Glutamatergic neuron (in vitro differentiated cells): ENCODE measurements around the gene CNBD2. TPM values are rescaled to one million over a fixed set of nuclear protein-coding genes. Genes with fewer than 3 reads are reported as not detected.
"Not testable (repeated sequence)": the region's sequence is repeated elsewhere in the genome, so short reads cannot be mapped to it uniquely, and the experiment has no call there.

Source experiments
- DNase-seq: peaks from one replicate; pipeline ENCODE4 v3.0.0; 2022
- H3K27ac Mint-ChIP-seq: one replicate; pipeline ENCODE4 v1.8.0; 2020; ENCODE audit warnings: mild to moderate bottlenecking, mixed read lengths, inconsistent platforms; ENCODE audit not compliant: unreplicated experiment
- H3K27me3 Mint-ChIP-seq: one replicate; pipeline ENCODE4 v1.8.0; 2020; ENCODE audit warnings: mild to moderate bottlenecking, moderate library complexity, mixed read lengths, inconsistent platforms; ENCODE audit not compliant: unreplicated experiment
- H3K36me3 Mint-ChIP-seq: one replicate; pipeline ENCODE4 v1.8.0; 2020; ENCODE audit warnings: mild to moderate bottlenecking, mixed read lengths, inconsistent platforms; ENCODE audit not compliant: unreplicated experiment
- H3K4me1 Mint-ChIP-seq: one replicate; pipeline ENCODE4 v1.8.0; 2020; ENCODE audit warnings: mild to moderate bottlenecking, low read depth, mixed read lengths, inconsistent platforms; ENCODE audit not compliant: unreplicated experiment
- H3K4me3 Mint-ChIP-seq: one replicate; pipeline ENCODE4 v1.8.0; 2020; ENCODE audit warnings: mild to moderate bottlenecking, mixed read lengths, inconsistent platforms; ENCODE audit not compliant: unreplicated experiment
- H3K9me3 Mint-ChIP-seq: one replicate; pipeline ENCODE4 v1.8.0; 2020; ENCODE audit warnings: mild to moderate bottlenecking, moderate library complexity, mixed read lengths, inconsistent platforms; ENCODE audit not compliant: unreplicated experiment
- CTCF ChIP-seq: fragments of 200-600 bp; sonication (generic); IDR thresholded peaks from one replicate; pipeline ENCODE4 v1.5.0; 2021; ENCODE audit not compliant: partially characterized antibody, unreplicated experiment
- total RNA-seq: library from RNA; stranded (reverse); fragmentation: NEBNext Ultra II Directional; extraction: Animal tissue kit (Norgen Biotek cat#: 25700); gene quantifications from one replicate; pipeline ENCODE4 v1.2.1, GENCODE V29; 2021; ENCODE audit not compliant: unreplicated experiment

CNBD2 gene
- total RNA-seq, 1 donor from 2014 or later = 4.7 TPM

GRCh38 chr20:35941620-35942019 lies 26.8 kb upstream of the CNBD2 start:
- Mint-ChIP-seq H3K4me1 (no peaks in the 10 kb centered on the region), H3K4me3 (no peak overlapping the region), H3K27ac (no peak overlapping the region)

DNA sequence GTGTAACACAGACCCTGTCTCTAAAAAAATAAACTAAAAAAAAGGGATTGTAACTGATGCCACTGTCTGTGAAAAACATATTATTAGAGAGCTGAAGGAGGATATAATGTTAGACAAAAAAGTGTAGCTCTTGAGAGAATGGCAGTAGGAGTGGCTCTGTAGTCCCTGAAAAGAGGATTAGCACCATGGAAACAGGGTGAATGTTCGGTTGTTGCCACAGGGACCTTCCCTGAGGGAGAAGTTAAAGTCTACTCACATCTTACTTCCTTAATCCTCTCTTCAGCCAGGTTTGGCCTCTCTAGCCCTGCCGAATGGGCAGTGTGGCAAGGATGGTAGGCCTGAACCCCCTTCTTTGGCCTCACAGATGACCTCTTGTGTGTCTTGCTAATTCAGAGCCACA lies 26.1 kb upstream of the CNBD2 start:
- Mint-ChIP-seq H3K36me3 (no peaks in the 10 kb centered on the region), H3K27ac (no peak overlapping the region), H3K4me3 (no peak overlapping the region), H3K4me1 (no peaks in the 10 kb centered on the region), H3K9me3 (peaks cover 3% of the 10 kb centered on the region), H3K27me3 (peaks cover 3% of the 10 kb centered on the region)
- TF ChIP-seq CTCF = no peak
- DNase-seq = no peak

More at GRCh38 chr20:35941620-35942019, 26.8 kb upstream of the CNBD2 start:
- no peak for DNase-seq
- peaks cover 3% of the 10 kb centered on the region for H3K27me3 Mint-ChIP-seq
- TF ChIP-seq CTCF = no peak
- peaks cover 4% of the 10 kb centered on the region for H3K9me3 Mint-ChIP-seq
- no peaks in the 10 kb centered on the region for H3K36me3 Mint-ChIP-seq

GRCh38 chr20:35947489-35947888 lies 20.9 kb upstream of the CNBD2 start:
- H3K4me3 Mint-ChIP-seq = no peak overlapping the region
- peaks cover under 1% of the 10 kb centered on the region for H3K4me1 Mint-ChIP-seq
- H3K36me3 Mint-ChIP-seq = no peaks in the 10 kb centered on the region
- DNase-seq = peak; percentile 21
- peaks cover 3% of the 10 kb centered on the region for H3K9me3 Mint-ChIP-seq
- peak; percentile 27 for TF ChIP-seq CTCF
- H3K27ac Mint-ChIP-seq = peak overlapping the region; percentile 13
- H3K27me3 Mint-ChIP-seq = peaks cover 3% of the 10 kb centered on the region

DNA sequence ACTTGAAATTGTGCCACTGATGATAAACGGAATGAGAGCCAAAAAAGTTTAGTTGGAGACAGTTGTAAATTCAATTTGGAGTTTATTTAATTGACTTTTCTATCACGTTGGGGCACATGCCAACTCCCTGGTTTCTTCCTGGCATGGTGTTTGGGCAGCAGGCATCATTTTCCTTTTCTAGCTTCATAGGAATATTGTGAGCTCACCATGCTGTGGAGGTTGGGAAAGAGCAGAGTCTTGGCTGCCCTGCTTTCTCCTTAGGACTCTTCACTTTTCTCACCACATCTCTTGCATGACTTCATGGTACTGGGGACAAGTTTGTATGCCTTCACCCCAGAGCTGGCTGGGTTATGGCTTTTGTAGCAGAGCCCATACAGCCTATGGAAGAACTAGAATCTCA lies 20.5 kb upstream of the CNBD2 start:
- Mint-ChIP-seq H3K4me3 (no peak overlapping the region), H3K27ac (no peak overlapping the region), H3K9me3 (peaks cover 3% of the 10 kb centered on the region), H3K27me3 (peaks cover 3% of the 10 kb centered on the region), H3K36me3 (no peaks in the 10 kb centered on the region), H3K4me1 (peaks cover 5% of the 10 kb centered on the region)
- no peak for DNase-seq
- no peak for TF ChIP-seq CTCF

DNA sequence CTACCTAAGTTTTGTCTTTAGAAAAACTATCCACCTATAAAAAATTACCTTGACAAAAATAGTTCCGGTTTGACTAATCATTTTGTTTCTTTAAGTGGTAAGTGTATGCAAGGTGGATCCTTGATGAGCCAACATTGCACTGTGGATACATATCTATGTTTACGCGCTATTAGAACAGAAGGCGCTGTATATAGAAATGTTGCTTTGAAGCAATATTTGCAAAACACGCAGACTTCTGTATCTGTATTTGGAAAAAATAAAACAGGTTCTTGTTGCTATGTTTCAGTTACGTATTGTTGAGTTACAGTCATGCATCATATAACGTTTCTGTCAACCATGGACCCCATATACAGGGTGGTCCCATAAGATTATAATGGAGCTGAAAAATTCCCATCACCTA lies 18.3 kb upstream of the CNBD2 start:
- Mint-ChIP-seq H3K27me3 (peaks cover 8% of the 10 kb centered on the region), H3K36me3 (no peaks in the 10 kb centered on the region), H3K4me3 (no peak overlapping the region), H3K27ac (no peak overlapping the region), H3K9me3 (peaks cover 7% of the 10 kb centered on the region), H3K4me1 (peaks cover 5% of the 10 kb centered on the region)
- TF ChIP-seq CTCF = no peak
- DNase-seq = no peak

GRCh38 chr20:35952080-35952479 lies 16.3 kb upstream of the CNBD2 start:
- peak overlapping the region; percentile 96 for H3K4me3 Mint-ChIP-seq
- H3K27me3 Mint-ChIP-seq, H3K36me3 Mint-ChIP-seq, H3K27ac Mint-ChIP-seq, DNase-seq, H3K9me3 Mint-ChIP-seq, H3K4me1 Mint-ChIP-seq: not testable (repeated sequence)
